Frontal cortex (tissue), 4 donors: Measurements from ENCODE around the gene ARHGEF7. TPM values are rescaled to one million over a fixed set of nuclear protein-coding genes. Genes with fewer than 3 reads are reported as not detected.

Source experiments
- DNase-seq, 2 donors: peaks; one replicate each; pipeline ENCODE4 v3.0.0; 2012; ENCODE audit warnings: low spot score in 2 of 2
- FAIRE-seq: peaks from 2 replicates; lab custom pipeline; 2012; peaks lifted over from hg19 to GRCh38; lab: Jason Lieb, UNC
- total RNA-seq: library from RNA; depleted of rRNA; stranded (reverse); fragments of >200 nt; gene quantifications from one replicate; pipeline ENCODE4 v1.2.3, GENCODE V29; 2014
- donor health status: control.
- donor health status: control.
- donor health status: control.

The ARHGEF7 gene
- total RNA-seq, 1 donor from 2014 or later = 137 TPM

- DNase-seq = no peak
- FAIRE-seq = no peak
These were observed 46.8 kb downstream of the ARHGEF7 start for GRCh38 chr13:111161601-111162600.

DNA sequence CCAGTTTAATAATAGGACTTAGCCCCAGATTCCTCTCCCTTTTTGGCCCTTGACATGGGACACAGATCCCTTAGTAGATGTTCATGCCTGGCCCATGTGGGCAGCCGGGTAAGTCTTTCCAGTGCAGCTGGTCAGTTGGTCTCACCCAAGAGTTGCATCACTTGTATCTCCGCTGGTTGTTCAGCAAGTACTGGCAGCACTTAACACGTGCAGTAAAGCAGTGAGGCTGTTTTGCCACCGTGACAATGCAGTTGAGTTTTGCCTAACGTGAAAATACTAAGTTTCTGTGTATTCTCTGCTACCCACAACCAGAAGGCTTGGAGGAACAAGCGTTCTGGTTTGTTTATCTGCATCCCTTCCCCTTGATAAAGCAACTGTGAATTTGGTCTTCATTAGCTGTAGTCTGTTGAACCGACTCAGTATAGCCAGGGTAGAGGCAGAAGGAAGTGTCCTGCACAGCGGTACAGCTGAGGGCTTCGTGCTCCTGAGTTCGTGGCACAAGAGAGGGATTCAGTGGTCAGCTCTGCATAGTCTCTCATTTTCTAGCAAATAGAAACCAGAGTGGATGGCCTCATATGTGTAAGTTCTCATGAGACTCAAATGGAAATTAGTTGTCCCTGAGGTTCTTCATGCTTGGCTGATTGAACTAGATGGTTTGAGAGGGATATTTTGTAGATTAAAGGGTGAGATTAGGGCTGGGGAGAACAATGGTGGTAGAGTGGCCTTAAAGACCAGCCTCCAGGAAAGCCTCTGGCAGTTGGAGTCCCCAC, 50.3 kb downstream of the ARHGEF7 start:
- FAIRE-seq (no peak), DNase-seq (no peak)

- FAIRE-seq = no peak
- DNase-seq = no peak
These were observed 52.0 kb downstream of the ARHGEF7 start for GRCh38 chr13:111166882-111167675.

DNA sequence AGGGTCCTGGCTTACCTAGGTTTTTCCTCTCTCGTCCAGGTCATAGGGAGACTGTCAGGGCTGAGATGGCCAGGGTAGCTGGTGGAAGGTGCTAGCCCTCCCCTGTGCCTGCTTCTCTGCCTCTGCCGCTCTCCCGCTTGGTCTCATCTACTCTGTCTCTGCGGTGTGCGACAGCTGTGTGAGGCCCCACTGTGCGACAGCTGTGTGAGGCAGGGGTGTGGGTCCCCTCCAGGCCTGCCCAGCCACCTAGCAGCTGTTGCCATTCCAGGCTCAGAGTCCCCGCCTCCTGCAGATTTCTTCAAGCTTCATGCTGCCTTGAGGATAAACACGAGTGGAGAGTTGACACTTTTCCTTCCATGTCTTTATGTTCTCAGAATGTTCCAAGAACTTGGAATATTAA, 53.0 kb downstream of the ARHGEF7 start:
- DNase-seq = no peak
- FAIRE-seq = no peak

DNA sequence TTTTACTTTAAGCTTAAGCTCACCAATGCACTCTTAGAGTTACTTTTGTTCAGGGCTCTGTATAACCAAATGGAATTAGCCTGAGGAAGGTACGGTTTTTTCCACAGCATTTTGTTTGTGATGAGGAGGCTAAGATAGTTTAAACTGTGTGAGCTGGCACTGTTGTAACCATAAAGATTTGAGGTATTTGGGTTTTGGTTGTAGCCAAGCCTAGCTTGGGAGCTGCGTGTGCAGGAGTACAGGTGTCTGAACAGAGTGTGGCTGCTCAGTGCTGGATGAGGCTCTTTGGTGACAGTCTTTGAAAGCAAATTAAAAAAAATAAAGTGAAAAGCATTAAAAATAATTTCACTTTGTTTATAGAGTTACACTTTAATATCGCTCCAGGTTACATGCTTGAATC, 56.0 kb downstream of the ARHGEF7 start:
- FAIRE-seq = no peak
- DNase-seq = no peak

DNA sequence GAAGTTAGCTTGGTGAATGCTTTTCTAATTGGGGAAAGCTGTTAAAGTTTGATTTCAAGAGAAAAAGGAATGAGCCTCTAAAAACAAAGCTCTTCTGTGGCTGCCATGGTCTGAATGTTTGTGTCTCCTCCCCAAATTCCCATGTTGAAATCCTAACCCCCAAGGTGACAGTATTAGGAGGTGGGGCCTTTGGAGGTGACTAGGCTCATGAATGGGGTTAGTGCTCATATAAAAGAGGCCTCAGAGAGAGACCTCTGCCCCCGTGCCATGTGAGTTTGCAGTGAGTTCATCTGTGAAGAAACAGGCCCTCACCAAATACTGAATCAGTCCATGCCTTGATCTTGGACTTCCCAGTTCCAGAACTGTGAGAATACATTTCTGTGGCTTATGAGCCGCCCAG, 56.5 kb downstream of the ARHGEF7 start:
- no peak for FAIRE-seq

GRCh38 chr13:111174377-111175114, 59.4 kb downstream of the ARHGEF7 start:
- DNase-seq (no peak), FAIRE-seq (no peak)

More for the DNA sequence above, 56.5 kb downstream of the ARHGEF7 start:
- no peak for DNase-seq

GRCh38 chr13:111175372-111175771, 60.3 kb downstream of the ARHGEF7 start:
- DNase-seq (no peak), FAIRE-seq (no peak)

DNA sequence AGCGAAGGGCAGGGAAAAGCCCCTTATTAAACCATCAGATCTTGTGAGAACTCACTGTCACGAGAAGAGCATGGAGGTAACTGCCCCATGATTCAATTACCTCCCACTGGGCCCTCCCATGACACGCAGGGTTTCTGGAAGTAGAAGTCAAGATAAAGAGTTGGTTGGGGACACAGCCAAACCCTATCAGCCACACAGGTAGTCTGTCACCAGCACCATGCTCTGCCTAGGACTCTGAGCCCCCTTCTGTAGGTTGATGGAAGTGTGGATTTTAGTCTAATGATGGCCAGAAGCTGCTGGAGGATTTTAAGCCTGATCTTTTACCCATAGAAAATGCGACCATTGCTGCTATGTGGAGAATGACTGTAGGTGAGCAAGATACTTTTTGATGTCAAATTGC, 60.8 kb downstream of the ARHGEF7 start:
- FAIRE-seq = no peak

DNA sequence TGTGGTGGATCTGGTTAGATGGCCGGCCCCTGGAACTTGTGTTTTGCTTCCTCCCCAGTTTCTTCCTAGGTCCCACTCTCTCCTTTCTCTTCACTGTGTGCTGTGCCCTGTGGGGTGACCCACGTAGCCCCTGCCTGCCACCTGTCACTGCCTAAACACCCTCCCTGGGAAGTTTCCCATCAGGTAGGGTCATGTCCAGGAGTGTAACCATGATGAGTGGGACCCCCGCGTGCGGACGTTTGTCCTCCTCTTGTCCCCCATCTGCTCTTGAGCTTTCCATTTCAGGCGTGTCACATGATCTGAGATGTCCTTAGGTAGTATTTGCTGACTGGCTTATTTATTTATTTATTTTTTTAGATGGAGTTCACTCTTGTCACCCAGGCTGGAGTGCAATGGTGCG, 61.3 kb downstream of the ARHGEF7 start:
- DNase-seq (no peak), FAIRE-seq (no peak)

More for the DNA sequence above, 60.8 kb downstream of the ARHGEF7 start:
- DNase-seq = no peak

DNA sequence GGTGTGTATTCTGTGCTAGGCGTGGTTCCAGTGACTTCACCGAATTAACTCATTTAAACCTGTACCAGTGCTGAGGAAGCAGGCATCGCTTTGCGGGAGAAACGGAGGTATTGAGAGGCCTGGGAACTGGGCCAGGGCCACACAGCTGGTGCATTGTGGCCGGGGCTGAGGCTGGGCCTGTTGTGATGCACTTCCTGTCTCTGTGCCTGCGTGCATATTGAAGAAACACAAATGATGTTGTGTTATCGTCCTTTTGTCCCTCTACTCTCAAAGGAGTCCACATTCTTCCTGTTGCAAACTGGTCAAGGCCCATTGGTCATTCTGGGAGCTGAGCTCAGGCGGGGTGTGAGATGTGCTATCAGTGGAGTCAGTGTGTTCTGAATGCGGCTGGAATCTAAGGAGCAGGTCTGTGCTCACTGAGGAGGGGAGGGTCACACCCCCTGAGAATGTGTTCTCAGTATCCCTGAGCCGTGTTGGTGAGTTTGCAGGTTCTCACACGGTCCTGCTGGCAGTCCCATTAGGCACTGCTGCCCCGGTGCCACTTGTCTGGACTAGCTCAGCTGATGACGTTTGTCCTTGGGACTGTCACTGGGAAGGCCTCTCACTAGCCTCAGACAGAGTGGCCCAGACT, 62.1 kb downstream of the ARHGEF7 start:
- FAIRE-seq (no peak), DNase-seq (peak in 1 of 2 donors; percentile 35)

DNA sequence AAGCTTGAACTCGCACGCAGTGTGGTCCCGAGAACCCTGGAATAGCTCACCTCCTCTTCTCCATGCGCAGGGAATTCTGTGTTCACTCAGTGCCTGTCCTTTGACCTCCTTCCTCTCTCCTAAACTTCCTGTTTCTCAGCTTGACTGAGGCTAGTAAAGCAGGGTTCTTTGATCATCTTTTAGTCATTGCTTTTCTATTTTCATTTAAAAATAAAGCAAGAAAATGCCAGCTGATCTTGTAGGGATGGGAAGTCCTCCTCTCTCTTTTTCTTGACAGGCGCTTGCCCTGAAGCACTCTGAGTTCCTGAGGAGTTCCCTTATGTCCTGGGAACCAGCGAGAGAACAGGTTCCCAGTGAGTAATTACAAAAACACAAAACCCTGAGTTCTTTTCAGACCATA, 62.8 kb downstream of the ARHGEF7 start:
- DNase-seq = no peak
- FAIRE-seq = no peak

DNA sequence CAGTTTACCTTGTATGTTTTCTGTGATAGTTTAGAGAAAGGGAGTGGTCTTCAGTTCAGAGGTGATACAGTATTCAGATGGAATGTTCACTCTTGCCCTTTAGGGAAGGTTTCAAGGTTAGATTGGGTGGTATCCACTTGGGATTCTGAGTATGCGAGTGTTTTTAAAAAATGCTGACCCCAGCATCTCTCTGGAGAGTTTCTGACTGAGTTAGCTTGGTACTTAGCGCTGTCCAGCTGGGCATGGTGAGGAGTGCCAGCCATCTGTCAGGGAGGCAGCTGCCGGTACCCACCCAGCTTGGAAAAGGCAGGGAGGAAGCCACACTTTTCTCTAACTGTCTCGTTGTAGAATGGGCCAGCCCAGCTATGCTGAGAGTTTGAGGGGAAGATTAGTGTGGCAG, 63.3 kb downstream of the ARHGEF7 start:
- no peak for DNase-seq
- no peak for FAIRE-seq

DNA sequence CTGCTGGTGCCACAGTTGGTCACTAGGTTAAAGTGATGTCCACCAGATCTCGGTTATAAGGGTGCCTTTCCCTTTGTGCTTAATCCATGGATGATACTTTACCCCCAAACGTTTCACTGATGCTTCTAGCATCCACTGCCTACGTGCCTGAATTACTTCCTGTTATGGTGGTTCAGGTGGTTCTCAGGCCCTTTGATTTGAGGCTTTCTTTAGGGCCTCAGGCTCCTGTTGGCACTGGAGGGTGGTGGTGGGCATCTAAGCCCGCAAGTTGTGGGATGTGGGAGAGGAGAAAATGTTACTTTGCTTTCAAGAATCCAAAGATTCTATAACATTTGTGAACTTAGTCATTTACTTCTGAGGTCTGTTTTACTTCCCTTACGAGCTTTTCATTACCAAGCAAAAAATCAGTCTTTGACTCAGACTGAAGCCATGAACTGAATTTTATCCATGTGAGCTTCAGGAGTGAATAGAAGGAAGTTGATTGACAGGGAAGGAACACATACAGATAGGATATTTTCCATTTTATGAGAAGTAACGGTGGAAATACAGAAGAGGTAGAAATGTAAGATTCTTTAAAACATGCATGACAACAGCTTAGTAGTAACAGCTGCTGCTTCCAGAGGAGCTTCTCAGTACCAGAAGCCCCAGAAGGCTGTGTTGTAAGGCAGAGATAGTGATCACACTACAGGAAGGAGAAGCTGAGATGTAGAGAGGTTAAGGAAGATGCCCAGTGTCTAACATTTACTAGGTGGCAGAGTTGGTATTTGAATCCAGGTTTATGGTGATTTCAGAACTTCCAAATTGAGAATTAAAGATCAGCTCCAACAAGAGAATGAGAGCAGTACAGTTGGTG, 65.0 kb downstream of the ARHGEF7 start:
- FAIRE-seq = no peak
- DNase-seq = no peak

GRCh38 chr13:111181977-111182376, 66.9 kb downstream of the ARHGEF7 start:
- FAIRE-seq = no peak
- no peak for DNase-seq

GRCh38 chr13:111183087-111183645, 68.1 kb downstream of the ARHGEF7 start:
- DNase-seq (no peak), FAIRE-seq (no peak)

DNA sequence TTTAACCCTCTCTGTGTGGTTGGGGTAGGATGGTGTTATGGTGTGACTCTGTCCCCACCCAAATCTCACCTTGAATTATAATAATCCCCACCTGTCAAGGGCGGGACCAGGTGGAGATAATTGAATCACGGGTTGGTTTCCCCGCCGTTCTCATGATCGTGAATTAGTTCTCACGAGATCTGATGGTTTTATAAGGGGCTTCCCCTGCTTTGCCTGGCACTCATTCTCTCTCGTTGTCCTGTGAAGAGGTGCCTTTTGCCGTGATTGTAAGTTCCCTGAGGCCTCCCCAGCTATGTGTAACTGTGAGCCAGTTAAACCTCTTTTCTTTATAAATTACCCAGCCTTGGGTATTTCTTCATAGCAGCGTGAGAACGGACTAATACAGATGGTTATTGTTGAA, 68.8 kb downstream of the ARHGEF7 start:
- FAIRE-seq (no peak), DNase-seq (no peak)
